Activated CD8-positive, alpha-beta T cell treated with anti-CD3 and anti-CD28 coated beads for 36 hours (primary cell): ENCODE results near the gene DOK3. TPM values are rescaled to one million over a fixed set of nuclear protein-coding genes. Genes with fewer than 3 reads are reported as not detected.

Experiments
- ATAC-seq: fragments of 200-7000 bp; cut with Tn5 transposase; one replicate; pipeline ENCODE4 v1.10.0; 2021; ENCODE audit warnings: mild to moderate bottlenecking, moderate library complexity
- CTCF ChIA-PET: fragments of 350-600 bp; sonication (Branson Sonifier 250); formaldehyde crosslinking; loops from one replicate; lab custom pipeline; 2021; ENCODE audit warnings: antibody characterized with exemption; lab: Charles Lee
- POLR2A ChIA-PET: fragments of 350-600 bp; sonication (Branson Sonifier 250); formaldehyde crosslinking; loops from one replicate; lab custom pipeline; 2021; ENCODE audit warnings: antibody characterized with exemption; lab: Charles Lee
- DNase-seq: peaks from one replicate; pipeline ENCODE4 v3.0.0-alpha.2; 2020
- H3K27ac Mint-ChIP-seq: one replicate; pipeline ENCODE4 v1.8.0; 2021; ENCODE audit warnings: mild to moderate bottlenecking, mixed read lengths
- H3K27me3 Mint-ChIP-seq: one replicate; pipeline ENCODE4 v1.8.0; 2021; ENCODE audit warnings: mixed read lengths
- H3K36me3 Mint-ChIP-seq: one replicate; pipeline ENCODE4 v1.8.0; 2021; ENCODE audit warnings: low read depth, mixed read lengths
- H3K4me1 Mint-ChIP-seq: one replicate; pipeline ENCODE4 v1.8.0; 2021; ENCODE audit warnings: low read depth, mixed read lengths
- H3K4me3 Mint-ChIP-seq: one replicate; pipeline ENCODE4 v1.8.0; 2021; ENCODE audit warnings: mild to moderate bottlenecking, moderate library complexity, mixed read lengths
- H3K9me3 Mint-ChIP-seq: one replicate; pipeline ENCODE4 v1.8.0; 2021; ENCODE audit warnings: mixed read lengths
- CTCF ChIP-seq: fragments of 200-600 bp; IDR thresholded peaks from one replicate; pipeline ENCODE4 v1.8.0; 2022; ENCODE audit warnings: antibody characterized with exemption, mild to moderate bottlenecking
- intact Hi-C: fragments of 100-400 bp; cut with micrococcal nuclease; formaldehyde crosslinking; loops from one replicate; pipeline ENCODE4 v1.10.0; 2022
- total RNA-seq, 2 experiments: library from RNA; stranded (reverse); gene quantifications; one replicate each; pipeline ENCODE4 v1.2.3, GENCODE V29; 2021

Gene DOK3
- total RNA-seq, 2 experiments from 2014 or later: 7.4 to 8.0 TPM

- Mint-ChIP-seq H3K9me3 (no peaks in the 10 kb centered on the region), H3K27me3 (no peaks in the 10 kb centered on the region), H3K27ac (no peak overlapping the region), H3K4me1 (peaks cover 26% of the 10 kb centered on the region), H3K36me3 (peaks cover 28% of the 10 kb centered on the region), H3K4me3 (no peak overlapping the region)
- intact Hi-C loops: loop anchor here (5.0 kb wide), 1 partner anchor 38 kb away; the partner anchor contains the start of gene PDLIM7
- ChIA-PET POLR2A (interaction anchor here (7.8 to 22.1 kb wide), 2 partner anchors 15 kb away, joined by 98 to 294 read pairs; partner anchors contain the start of genes DBN1 and PRR7), CTCF (interaction anchor here (2.4 to 6.8 kb wide), 3 partner anchors 19 to 56 kb away, joined by 24 to 65 read pairs (median 48); no protein-coding TSS in a partner anchor)
- no peak for TF ChIP-seq CTCF
- no peak for DNase-seq
- ATAC-seq: no peak
These were observed 50.7 kb downstream of the DOK3 start for GRCh38 chr5:177458912-177459350.

GRCh38 chr5:177457852-177458681 lies 51.6 kb downstream of the DOK3 start:
- H3K27ac Mint-ChIP-seq: no peak overlapping the region
- H3K36me3 Mint-ChIP-seq: peaks cover 22% of the 10 kb centered on the region
- no peak overlapping the region for H3K4me3 Mint-ChIP-seq
- H3K9me3 Mint-ChIP-seq: no peaks in the 10 kb centered on the region
- peaks cover 35% of the 10 kb centered on the region for H3K4me1 Mint-ChIP-seq
- ChIA-PET POLR2A (interaction anchor here (1.0 to 22.1 kb wide), 5 partner anchors 9 to 56 kb away, joined by 4 to 294 read pairs (median 6); partner anchors contain the start of genes DBN1 and PRR7), CTCF (interaction anchor here (0.7 to 6.8 kb wide), 25 partner anchors 8 to 152 kb away, joined by 3 to 102 read pairs (median 6); partner anchors contain the start of genes PDLIM7 and PRR7)
- no peaks in the 10 kb centered on the region for H3K27me3 Mint-ChIP-seq
- DNase-seq (no peak), ATAC-seq (no peak)
- intact Hi-C loops: loop anchor here (5.0 kb wide), 1 partner anchor 39 kb away; the partner anchor contains the start of gene PDLIM7
- peak; percentile 56 for TF ChIP-seq CTCF

GRCh38 chr5:177456976-177457851 lies 52.4 kb downstream of the DOK3 start:
- Mint-ChIP-seq H3K4me3 (peak overlapping the region; percentile 49), H3K9me3 (no peaks in the 10 kb centered on the region), H3K27ac (peak overlapping the region; percentile 69), H3K27me3 (no peaks in the 10 kb centered on the region), H3K4me1 (peaks cover 30% of the 10 kb centered on the region), H3K36me3 (peaks cover 20% of the 10 kb centered on the region)
- intact Hi-C loops: loop anchor here (5.0 kb wide), 1 partner anchor 40 kb away; the partner anchor contains the start of gene PDLIM7
- POLR2A ChIA-PET: interaction anchor here (0.7 to 22.1 kb wide), 9 partner anchors 8 to 67 kb away, joined by 3 to 294 read pairs (median 4); partner anchors contain the start of genes DBN1 and PRR7
- TF ChIP-seq CTCF: no peak
- peak; percentile 65 for ATAC-seq
- CTCF ChIA-PET: interaction anchor here (0.6 to 6.8 kb wide), 32 partner anchors 9 to 151 kb away, joined by 3 to 102 read pairs (median 5); partner anchors contain the start of genes LMAN2, MXD3, PDLIM7 and PRR7
- peak; percentile 81 for DNase-seq

GRCh38 chr5:177456591-177456964 lies 53.0 kb downstream of the DOK3 start:
- peaks cover 29% of the 10 kb centered on the region for H3K4me1 Mint-ChIP-seq
- ChIA-PET CTCF (interaction anchor here (0.9 to 6.8 kb wide), 26 partner anchors 8 to 151 kb away, joined by 3 to 102 read pairs (median 6); partner anchors contain the start of genes LMAN2, MXD3, PDLIM7 and PRR7), POLR2A (interaction anchor here (0.7 to 22.1 kb wide), 7 partner anchors 13 to 67 kb away, joined by 3 to 294 read pairs (median 6); partner anchors contain the start of genes DBN1 and PRR7)
- intact Hi-C loops: loop anchor here (5.0 kb wide), 1 partner anchor 41 kb away; the partner anchor contains the start of gene PDLIM7
- DNase-seq (no peak), ATAC-seq (no peak)
- peak overlapping the region; percentile 83 for H3K4me3 Mint-ChIP-seq
- H3K36me3 Mint-ChIP-seq: peaks cover 16% of the 10 kb centered on the region
- H3K9me3 Mint-ChIP-seq: no peaks in the 10 kb centered on the region
- TF ChIP-seq CTCF: peak; percentile 12
- peak overlapping the region; percentile 92 for H3K27ac Mint-ChIP-seq
- H3K27me3 Mint-ChIP-seq: no peaks in the 10 kb centered on the region
